ENCODE measurements around the gene LDLRAD1. TPM values are rescaled to one million over a fixed set of nuclear protein-coding genes. Genes with fewer than 3 reads are reported as not detected.

LDLRAD1 gene
- total RNA-seq, 1 experiment from 2014 or later, result 1.6 TPM

DNA sequence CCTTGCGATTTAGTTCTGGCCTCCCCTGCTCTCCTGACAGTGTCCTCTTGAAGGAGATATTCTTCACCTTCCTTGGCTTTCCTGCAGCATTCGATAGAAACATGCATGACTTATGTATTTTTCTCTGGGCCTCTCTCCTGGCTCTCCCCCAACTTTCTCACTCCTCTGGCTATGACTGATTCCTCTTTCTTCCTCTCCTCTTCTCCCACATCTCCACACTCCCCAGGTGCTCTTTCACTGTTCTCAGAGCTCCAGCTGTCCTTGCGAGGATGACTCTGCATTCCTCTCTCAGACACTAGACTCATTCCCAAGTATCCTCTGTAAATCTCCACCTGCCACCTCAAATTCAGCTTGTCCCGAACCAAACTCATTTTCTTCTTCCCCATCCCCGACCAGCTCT is 53.9 kb downstream of the LDLRAD1 start:
- Histone ChIP-seq H3K79me2 (ENCODE audit: low read depth) (no peaks in the 10 kb centered on the region), H3K9me2 (ENCODE audit: insufficient read depth) (no peaks in the 10 kb centered on the region), H3K9me3 (ENCODE audit: insufficient read depth, low read depth) (no peaks in the 10 kb centered on the region), H2AFZ (no peak overlapping the region), H3K4me3 (no peak overlapping the region), H3F3A (ENCODE audit: insufficient read depth, low read depth) (0 out of 2 replicates have a peak, but pooled peaks cover 3% of the 10 kb centered on the region), H3K27me3 (ENCODE audit: insufficient read depth, low read depth) (no peaks in the 10 kb centered on the region), H4K20me1 (ENCODE audit: insufficient read depth) (peaks cover 3% of the 10 kb centered on the region; the same call in 1 of the 2 replicates), H3K27ac (no peak overlapping the region), H3K4me2 (no peak overlapping the region), H3K4me1 (replicated peaks; ENCODE audit: insufficient read depth) (no peaks in the 10 kb centered on the region), H3K36me3 (ENCODE audit: low read depth) (peaks cover 42% of the 10 kb centered on the region)
- TF ChIP-seq CTCF (conservative IDR thresholded peaks at IDR 0.05), result no peak
- no peak for TF ChIP-seq EZH2 (IDR thresholded peaks at IDR 0.05; ENCODE audit: low read depth)
- intact Hi-C loops (cut with micrococcal nuclease; ENCODE audit: unreplicated experiment), result no loop called here
- no peak for DNase-seq
- BruUV-seq (replicated peaks), result TSS peak; percentile 2
- CTCF ChIA-PET, result no interaction called here
- POLR2A ChIA-PET (ENCODE audit: unreplicated experiment), result no interaction called here

DNA sequence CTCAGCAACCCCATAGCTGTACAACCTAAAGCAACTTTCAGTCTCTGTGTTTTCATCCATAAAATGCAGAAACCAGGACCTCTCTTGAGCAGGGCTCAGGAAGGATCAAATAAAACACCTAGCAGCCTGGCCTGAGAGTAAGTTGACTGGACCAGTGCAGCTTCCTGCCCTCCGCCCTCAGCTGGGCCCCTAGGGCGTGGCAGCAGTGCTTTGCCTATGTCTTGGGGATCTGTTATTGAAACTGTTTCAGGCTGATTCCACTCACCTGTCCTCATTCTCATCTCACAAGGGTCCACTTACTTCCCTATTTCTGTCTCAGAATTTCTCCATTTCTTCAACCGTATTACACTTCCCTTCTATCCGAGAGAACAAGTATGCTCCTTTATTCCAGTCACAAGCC is 54.5 kb downstream of the LDLRAD1 start:
- 0 out of 2 replicates have a peak, but pooled peaks cover 3% of the 10 kb centered on the region for H3F3A ChIP-seq (ENCODE audit: insufficient read depth, low read depth)
- ChIA-PET POLR2A (ENCODE audit: unreplicated experiment) (no interaction called here), CTCF (no interaction called here)
- TF ChIP-seq CTCF (conservative IDR thresholded peaks at IDR 0.05) (no peak), EZH2 (IDR thresholded peaks at IDR 0.05; ENCODE audit: low read depth) (no peak)
- no peak overlapping the region for H3K4me2 ChIP-seq
- no peak overlapping the region for H3K4me3 ChIP-seq
- no peak for DNase-seq
- intact Hi-C loops (cut with micrococcal nuclease; ENCODE audit: unreplicated experiment), result no loop called here
- H3K36me3 ChIP-seq (ENCODE audit: low read depth), result peaks cover 38% of the 10 kb centered on the region
- peaks cover 3% of the 10 kb centered on the region; the same call in 1 of the 2 replicates for H4K20me1 ChIP-seq (ENCODE audit: insufficient read depth)
- no peaks in the 10 kb centered on the region for H3K27me3 ChIP-seq (ENCODE audit: insufficient read depth, low read depth)
- BruUV-seq (replicated peaks), result no TSS peak
- no peak overlapping the region for H3K27ac ChIP-seq
- no peaks in the 10 kb centered on the region for H3K4me1 ChIP-seq (replicated peaks; ENCODE audit: insufficient read depth)
- no peaks in the 10 kb centered on the region for H3K9me2 ChIP-seq (ENCODE audit: insufficient read depth)
- H2AFZ ChIP-seq, result no peak overlapping the region
- H3K9me3 ChIP-seq (ENCODE audit: insufficient read depth, low read depth), result no peaks in the 10 kb centered on the region
- H3K79me2 ChIP-seq (ENCODE audit: low read depth), result no peaks in the 10 kb centered on the region

DNA sequence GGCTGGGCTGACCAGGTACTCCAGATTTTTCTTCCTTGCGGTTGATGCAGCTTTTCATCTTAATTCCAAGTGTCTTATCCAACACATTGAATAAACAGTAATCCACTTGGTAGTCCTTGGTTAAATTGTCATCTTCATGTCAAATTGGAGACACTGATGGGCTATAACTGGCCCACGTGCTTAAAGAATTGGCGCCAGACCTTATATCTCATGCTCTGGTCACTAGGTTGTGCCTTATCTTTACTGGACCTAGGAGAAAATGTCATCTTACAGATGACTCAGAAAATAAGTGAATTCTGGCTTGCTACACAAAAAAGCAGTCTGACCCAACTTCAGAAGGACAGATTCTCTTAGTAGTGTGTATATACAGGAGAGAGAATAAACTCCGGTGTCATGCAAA is 55.6 kb downstream of the LDLRAD1 start:
- intact Hi-C loops (cut with micrococcal nuclease; ENCODE audit: unreplicated experiment), result no loop called here

More for the DNA sequence above, 55.6 kb downstream of the LDLRAD1 start:
- Histone ChIP-seq H3K27me3 (ENCODE audit: insufficient read depth, low read depth) (no peaks in the 10 kb centered on the region), H3F3A (ENCODE audit: insufficient read depth, low read depth) (peaks cover 10% of the 10 kb centered on the region), H3K4me2 (no peak overlapping the region), H2AFZ (no peak overlapping the region), H3K4me3 (no peak overlapping the region), H3K79me2 (ENCODE audit: low read depth) (no peaks in the 10 kb centered on the region), H4K20me1 (ENCODE audit: insufficient read depth) (0 out of 2 replicates have a peak, but pooled peaks cover 3% of the 10 kb centered on the region), H3K9me2 (ENCODE audit: insufficient read depth) (no peaks in the 10 kb centered on the region), H3K36me3 (ENCODE audit: low read depth) (peaks cover 35% of the 10 kb centered on the region), H3K9me3 (ENCODE audit: insufficient read depth, low read depth) (no peaks in the 10 kb centered on the region), H3K27ac (no peak overlapping the region), H3K4me1 (replicated peaks; ENCODE audit: insufficient read depth) (peaks cover 9% of the 10 kb centered on the region)
- TF ChIP-seq CTCF (conservative IDR thresholded peaks at IDR 0.05) (no peak), EZH2 (IDR thresholded peaks at IDR 0.05; ENCODE audit: low read depth) (no peak)
- ChIA-PET CTCF (no interaction called here), POLR2A (ENCODE audit: unreplicated experiment) (no interaction called here)
- no peak for DNase-seq
- no TSS peak for BruUV-seq (replicated peaks)
